Measurements from ENCODE around the gene STEEP1.
"Not testable (repeated sequence)": the region's sequence is repeated elsewhere in the genome, so short reads cannot be mapped to it uniquely, and the experiment has no call there.

Gene STEEP1

DNA sequence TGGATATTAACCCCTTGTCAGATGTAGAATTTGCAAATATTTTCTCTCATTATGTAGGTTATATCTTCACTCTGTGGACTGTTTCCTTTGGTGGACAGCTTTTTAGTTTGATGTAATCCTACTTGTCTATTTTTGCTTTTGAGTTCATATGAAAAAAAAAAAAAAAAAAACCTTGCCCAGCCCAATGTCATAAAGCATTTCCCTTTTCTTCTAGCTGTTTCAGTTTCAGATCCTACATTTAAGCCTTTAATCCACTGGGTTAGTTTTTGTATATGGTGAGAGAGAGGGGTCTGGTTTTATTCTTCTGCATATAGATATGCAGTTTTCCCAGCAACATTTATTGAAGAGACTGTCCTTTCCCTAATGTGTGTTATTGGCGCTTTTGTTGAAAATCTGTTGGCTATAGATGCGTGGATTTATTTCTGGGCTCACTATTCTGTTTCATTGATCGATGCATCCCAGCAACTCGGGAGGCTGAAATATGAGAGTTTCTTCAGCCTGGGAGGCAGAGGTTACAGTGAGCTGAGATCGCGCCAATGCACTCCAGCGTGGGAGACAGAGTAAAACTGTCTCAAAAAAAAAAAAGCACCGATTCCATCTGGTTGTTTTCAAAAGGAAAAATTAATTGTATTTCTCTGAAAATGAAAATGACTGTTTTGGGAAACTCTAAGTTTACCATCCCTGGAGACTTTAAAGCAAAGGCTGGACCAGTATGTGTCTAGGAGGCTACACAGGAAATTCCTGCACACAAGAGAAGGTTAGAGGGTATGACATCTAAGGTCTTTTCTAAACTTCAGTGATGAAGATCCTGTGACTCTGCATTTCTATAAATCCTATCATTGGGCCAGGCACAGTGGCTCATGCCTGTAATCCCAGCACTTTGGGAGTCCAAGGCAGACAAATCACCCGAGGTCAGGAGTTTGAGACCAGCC, 35.6 kb downstream of the STEEP1 start:
- no peak for DNase-seq (ENCODE audit: low read depth)

DNA sequence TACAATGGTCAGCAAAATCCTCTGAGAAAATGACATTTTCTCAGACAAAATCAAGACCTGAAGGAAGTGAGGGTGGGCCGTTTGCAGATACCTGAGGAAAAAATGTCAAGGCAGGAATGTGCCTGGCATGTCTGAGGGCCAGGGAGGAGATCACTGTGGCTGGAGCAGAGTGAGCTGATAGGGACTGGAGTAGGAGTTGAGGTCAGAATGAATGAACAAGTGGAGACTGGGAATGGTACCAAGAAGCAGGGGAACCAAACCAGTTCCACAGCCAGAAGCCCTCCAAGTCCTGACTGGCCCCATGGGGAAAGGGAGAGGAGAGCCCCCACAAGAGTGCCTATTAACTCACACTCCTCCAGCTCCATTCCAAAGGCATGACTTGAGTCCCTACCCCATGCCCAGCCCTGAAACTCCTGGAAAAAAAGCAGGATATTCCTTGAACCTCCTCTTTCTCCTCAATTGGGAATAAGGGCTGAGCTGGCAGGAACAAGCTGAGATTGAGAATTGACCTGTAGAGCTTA, 41.5 kb downstream of the STEEP1 start:
- no peak for DNase-seq (ENCODE audit: low read depth)

DNA sequence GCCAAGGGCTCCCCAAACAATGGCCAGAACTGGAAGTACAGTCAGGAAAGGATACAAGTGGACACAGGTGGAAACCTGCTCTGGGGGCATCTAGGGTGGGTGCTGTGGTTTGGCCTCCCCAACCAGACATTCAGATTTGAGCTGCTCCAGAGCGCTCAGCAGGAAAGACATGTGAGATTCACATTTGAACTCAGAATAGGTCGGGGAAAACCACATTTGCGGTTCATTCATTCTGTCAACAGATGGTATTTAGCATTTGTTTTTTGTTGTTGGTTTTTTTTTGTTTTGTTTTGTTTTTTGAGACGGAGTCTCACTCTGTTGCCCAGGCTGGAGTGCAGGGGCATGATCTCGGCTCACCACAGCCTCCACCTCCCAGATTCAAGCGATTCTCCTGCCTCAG, 44.0 kb downstream of the STEEP1 start:
- no peak for DNase-seq (ENCODE audit: low read depth)

DNA sequence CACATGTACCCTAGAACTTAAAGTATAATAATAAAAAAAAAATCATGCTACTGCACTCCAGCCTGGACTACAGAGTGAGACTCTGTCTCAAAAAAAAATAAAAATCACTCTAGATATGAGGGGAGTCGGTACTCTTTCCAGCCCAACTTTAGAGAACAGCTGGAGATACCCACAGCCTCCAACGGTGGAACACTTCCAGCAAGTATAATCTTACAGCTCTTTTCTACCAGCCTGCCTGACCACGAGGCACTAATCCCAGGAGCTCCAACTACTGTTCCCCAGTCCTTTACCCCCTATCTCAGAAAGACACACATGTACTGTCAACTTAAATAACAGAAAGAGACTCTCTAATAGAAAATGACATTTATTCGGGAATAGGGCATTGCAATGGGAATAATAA, 46.8 kb downstream of the STEEP1 start:
- no peak for DNase-seq (ENCODE audit: low read depth)

DNA sequence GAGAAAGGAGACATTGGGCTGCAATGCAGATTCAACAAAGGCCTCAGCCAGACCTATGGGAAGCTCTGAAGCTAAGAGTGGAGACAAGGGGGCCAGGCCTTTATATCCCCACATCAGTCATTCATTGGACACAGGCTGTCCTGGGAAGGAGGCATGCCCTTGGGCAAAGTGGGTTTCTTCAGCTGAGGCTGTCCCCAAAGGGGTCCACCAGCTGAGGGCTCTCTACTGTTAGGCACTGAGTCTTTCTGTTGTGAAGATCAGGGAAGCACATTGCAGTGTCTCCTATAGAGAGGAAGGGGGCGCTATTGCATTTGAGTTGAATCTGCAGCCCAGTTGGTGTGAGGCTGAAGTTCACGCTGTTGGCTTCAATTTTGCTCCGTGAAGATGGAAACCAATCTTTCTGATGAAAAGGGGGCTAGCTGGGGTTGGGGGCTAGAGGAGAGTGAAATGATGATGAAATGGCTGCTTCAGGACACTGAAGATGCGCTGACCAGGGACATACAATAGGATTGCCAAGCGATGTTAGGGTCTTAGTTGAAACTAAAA, 49.0 kb downstream of the STEEP1 start:
- peak; percentile 59 for DNase-seq (ENCODE audit: low read depth)

DNA sequence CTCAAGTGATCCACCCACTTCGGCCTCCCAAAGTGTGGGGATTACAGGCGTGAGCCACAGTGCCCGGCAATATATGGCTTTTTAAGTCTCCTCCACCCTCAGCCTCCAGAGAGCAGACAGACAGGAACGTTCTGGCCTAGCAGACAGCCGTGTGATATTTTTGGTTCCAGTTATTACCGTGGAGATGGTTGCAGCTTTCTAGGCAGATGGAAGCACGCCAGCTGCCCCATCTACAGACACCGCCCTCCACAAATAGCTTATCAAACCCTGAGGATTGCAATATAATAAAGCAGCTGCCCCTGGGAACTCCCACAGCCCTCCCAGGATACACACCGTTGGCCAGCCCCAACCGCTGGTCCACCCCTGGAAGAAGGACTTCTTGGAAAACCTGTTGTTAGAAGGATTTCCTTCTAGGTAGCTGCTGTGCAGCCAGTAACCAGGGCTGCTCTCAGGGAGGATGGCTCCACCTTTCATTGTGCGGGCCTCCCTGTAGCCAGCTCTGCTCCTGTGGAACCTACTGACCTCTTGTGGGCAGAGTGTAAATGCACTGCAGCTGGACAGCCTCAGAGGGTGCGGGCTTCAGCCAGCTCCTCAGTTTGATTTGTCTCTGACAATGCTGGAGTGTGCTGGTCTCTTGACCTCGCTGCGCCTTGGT, 52.9 kb downstream of the STEEP1 start:
- peak; percentile 58 for DNase-seq (ENCODE audit: low read depth)

DNA sequence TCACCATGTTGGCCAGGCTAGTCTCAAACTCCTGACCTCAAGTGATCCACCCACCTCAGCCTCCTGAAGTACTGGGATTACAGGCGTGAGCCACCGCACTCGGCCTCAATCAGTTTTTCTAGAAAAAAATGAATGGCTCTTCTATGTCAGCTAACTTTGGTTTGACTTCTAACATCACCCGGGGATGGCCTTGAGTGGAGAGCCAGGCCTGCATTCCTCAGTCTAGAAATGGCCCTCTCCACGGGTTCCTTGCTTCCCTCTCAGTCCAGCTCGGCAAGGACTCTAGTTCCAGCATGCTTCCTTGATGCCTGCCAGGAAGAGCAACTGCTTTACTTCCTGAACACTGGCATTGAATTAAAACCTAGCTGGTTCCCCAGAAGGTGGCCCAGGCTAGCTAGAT, 58.0 kb downstream of the STEEP1 start:
- DNase-seq (ENCODE audit: low read depth), result no peak

DNA sequence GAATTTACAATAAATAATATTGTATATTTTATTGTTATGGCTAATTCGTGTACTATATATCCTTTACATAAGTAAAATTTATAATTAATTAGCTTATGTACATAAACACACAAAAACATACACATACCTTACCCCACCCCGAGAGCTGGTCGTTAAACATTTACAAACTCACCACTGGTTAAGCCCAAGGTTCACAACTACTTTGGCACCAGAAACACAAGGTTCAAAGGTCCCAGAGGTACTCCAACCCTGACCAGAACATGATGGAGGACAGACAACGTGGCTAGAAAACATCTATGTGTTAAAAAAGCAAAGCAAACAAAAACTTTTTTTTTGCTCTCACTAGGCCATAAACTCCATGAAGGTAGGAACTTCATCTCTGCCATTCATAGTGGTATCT, 59.3 kb downstream of the STEEP1 start:
- DNase-seq (ENCODE audit: low read depth), result no peak

DNA sequence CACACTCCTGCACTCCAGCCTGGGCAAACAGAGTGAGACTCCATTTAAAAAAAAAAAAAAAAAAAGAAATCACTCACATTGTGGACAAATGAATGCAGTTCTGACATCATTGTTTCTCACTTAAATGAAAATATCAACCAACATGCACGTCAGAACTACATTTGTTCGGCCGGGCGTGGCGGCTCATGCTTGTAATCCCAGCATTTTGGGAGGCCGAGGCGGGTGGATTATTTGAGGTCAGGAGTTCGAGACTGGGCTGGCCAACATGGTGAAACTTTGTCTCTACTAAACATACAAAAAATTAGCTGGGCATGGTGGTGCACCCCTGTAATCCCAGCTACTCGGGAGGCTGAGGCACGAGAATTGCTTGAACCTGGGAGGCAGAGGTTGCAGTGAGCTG, 60.1 kb downstream of the STEEP1 start:
- not testable (repeated sequence) for DNase-seq (ENCODE audit: low read depth)

DNA sequence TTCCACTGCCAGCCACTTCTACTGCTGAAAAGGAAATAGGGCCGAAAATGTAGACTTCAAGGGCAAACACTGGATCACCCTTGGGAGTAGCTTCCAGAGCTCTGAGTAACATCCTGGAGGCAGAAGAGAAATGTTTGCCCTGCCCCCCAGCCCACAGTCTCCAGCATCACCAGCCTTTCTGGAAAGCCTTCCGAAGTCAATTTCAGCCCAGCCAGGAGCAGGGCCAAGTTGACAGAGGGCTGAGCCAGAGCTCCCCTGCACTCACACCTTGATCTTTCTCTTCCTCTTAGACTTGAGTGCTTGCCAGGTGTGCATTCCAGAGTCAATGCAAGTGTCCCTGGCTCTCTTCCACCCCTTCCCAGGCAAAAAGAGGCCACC, 61.7 kb downstream of the STEEP1 start:
- DNase-seq (ENCODE audit: low read depth), result peak; percentile 88

DNA sequence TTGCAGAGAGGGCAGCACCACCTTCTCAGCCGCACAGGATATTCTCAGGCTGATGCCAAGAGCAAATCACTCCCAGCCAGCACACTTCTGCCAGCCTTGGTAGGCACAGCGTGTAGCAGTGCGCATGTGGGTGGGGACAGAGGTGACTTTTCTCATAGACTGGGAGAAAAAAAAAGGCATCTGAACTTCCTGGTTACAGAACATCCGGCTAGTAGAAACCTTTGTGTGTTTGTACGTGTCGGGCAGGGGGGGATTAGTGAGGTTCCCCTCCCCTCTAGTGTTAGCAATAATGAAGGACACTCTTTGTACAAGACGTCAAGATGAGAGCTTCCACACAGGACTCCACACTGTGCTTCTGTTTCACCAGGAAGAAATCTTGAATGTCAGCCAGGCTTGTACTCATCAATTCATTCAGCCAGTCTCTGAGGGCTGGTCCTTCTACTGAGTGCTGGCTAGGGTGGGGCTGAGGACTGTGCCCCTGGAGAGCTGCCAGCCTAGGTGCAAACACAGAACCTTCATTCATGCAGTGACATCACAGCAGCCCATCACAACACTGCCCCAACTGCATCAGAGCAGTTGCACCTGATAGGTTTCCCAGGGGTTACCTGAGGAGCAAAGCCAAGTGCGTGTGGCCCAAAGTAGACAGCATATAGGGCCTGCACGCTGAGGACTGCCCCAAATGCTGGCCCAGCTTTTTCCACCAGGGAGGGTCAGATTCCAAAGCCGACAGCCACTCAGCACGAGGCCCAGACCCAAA, 62.3 kb downstream of the STEEP1 start:
- peak; percentile 20 for DNase-seq (ENCODE audit: low read depth)

DNA sequence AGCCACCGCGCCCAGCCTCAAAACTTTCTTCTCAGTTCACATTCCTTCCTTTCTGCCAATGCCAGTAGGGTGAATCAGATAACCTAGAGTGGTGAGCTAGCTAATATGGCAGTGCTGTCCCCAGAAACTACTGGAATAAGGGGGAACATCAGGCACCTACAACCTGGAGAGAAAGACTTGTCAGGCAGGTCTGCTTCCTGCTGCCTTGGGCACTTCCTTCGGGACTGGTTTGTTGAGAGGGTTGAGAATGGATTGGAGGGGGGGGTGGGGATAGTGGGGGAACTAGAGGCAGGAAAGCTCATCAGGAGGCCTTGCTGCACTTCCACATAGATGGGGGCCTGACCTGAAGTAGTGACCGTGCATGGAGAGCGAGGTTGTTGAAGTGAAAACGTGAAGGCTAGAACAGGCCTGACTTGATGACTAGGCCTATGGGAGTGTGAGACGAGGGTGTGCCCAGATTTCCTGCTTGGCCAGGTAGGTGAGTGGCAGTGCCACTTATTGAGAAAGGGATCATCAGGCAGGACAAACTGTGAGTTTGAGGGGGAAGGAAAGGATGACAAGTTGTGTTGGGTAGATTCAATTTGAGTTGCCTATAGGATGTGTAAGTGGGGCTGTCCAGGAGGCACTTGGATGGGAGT, 63.6 kb downstream of the STEEP1 start:
- no peak for DNase-seq (ENCODE audit: low read depth)

DNA sequence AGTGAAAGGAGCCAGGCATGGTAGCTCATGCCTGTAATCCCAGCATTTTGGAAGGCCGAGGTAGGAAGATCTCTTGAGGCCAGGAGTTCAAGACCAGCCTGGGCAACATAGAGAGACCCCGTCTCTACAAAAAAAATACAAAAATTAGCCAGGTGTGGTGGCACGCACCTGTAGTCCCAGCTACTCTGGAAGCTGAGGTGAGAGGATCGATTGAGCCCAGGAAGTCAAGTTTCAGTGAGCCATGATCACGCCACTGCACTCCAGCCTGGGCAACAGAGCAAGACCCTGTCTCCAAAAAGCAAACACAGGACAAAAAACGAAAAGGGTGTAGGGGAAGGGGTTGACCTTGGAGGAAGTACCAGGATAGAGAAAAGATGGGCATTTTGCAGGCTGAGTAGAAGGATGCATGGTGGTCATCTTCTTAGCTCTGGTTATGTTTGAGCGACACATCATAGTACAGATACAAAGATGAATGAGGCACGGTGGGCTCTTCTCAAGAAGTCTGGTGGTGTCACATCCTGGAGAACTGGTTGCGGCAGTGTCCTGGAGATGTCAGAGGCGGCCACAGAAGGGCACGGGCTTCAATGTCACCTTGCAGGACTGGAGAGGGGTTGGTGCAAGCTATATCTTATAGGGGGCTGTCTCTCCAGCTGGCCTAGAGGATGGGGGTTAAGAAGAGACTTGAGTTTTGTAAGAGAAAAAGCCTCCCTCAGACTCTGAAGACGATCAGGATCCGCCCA, 65.0 kb downstream of the STEEP1 start:
- no peak for DNase-seq (ENCODE audit: low read depth)

DNA sequence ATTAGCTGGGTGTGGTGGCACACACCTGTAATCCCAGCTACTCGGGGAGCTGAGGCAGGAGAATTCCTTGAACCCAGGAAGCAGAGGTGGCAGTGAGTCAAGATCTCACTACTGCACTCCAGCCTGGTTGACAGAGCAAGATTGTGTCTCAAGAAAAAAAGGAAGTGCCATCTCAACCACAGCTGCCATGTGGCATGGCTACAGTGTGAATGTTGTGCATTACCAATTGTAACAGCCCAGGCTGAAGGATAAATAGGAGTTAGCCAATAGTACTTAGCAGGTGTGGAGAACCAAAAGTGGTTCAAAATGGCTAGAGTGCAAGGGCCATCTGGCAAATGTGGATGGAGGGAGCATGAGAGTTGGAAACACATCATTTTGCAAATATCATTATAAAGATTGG, 68.0 kb downstream of the STEEP1 start:
- DNase-seq (ENCODE audit: low read depth), result no peak

DNA sequence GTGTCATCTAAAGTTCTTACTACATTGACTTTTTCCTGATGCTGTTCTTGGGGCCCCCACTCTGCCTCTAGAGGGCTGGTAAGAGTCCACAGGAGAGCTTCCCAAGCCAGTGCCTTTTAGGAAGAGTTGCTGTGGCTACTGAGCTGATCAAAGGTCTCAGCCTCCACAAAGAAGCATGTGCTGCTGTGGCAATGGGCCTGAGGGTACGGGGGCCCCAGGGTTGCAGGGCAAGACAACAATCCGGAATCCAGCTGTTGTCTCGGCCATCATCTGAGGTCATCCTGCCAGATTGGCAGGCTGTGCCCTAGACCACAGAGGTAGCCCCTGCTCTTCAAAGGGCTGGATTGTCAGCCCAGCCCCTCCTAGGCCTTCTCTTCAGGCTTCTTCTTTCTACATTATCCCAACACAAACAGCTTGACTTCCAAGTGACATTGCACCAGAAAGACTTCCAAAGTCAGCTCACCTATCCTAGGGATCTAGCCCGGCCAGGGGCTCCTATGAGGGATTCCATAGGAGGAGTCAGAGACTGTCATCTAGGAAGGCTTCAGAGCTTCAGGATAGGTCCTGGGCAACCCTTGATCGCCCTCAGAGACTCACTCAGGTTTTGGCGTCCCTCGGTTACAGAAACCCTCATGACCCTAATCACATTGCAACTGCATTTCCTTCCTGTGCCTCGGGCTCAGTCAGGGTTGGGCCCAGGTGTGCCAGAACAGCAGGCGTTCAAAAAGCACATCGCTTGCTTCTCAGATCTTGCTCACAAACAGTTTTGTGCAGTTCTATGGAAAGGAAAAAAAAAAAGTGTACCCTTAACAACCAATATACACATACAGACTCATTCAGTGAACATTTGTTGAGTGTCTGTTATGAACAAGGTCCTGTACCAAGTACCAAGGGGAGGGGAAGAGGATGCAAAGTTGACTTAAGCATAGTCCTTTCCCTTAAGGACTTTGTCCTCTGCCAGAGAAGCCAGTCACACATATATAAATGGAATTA, 69.2 kb downstream of the STEEP1 start:
- DNase-seq (ENCODE audit: low read depth), result no peak

DNA sequence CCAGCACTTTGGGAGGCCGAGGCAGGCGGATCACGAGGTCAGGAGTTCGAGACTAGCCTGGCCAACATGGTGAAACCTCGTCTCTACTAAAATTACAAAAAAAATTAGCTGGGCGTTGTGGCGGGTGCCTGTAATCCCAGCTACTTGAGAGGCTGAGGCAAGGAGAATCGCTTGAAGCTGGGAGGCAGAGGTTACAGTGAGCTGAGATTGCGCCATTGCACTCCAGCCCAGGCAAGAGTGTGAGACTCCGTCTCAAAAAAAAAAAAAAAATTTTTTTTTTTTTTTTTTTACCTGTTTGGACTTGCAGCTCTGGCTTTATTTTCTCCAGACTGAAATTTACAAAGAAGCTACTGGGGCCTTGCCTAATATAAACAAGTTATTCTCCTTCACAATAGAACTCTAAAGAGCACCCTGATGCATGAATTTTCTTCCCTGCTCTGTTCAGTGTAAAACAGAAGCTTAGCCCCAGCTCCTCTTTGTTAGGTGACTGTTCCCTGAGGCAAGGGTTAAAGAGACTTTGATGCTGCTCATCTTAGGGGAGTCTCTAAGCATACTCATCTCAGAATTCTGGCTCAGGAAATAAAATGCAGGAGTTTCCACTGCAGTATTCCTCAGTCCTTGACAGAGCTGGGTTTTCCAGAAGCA, 71.2 kb downstream of the STEEP1 start:
- DNase-seq (ENCODE audit: low read depth), result not testable (repeated sequence)

DNA sequence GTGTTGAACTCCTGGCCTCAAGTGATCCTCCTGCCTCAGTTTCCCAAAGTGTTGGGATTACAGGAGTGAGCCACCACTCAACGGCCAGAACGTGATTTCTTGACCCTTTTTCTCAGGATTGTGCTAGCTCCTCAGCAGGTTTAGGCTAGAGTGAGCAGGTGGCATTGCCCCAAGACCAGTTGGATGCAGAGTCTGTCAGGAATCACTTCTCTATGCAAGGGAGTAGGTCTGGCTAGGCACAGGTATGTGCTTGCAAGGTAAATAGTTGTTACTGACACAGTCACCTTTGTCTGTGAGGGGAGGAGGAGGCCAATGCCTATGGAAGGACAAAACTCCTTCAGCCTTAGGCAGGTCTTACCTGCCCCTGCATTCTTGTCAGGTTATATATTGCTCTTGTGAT, 72.7 kb downstream of the STEEP1 start:
- DNase-seq (ENCODE audit: low read depth), result no peak

DNA sequence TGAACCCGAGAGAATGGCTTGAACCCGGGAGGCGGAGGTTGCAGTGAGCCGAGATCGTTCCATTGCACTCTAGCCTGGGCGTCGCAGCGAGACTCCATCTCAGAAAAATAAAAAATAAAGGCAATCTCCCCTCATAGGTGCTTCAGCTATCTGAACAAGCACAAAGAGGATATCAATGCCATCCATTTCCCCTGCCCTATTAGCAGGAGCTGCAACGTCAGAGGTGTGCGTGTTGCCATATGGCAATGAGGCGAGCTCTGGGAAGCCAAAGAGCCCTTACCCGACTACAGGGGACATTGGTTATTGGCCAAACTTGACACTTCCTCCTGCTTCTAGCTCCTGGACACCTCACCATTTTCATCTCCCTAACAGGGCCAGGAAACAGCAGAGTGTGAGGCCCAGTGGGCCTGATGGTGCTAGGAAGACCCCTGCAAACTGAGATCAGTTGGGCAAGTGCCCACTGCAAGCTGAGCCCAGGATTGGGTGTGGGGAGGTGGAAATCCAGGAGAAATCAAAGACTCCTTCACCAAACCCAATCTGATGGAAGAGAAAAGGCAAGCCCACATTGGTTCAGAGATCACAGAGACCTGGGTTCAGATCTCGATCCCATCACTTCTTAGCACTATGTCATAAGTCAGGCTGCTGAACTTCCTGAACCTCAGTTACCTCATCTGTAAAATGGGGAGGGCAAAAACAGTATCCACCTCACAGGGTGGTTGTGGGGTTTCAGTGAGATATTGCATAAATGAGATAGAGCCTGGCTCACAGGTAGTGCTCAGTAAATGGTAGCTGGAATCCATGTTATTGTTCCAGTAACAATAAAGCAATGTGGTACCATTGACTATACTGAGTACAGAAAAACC, 75.8 kb downstream of the STEEP1 start:
- no peak for DNase-seq (ENCODE audit: low read depth)
